HG03439 (cell line): ENCODE results near the gene KCNJ6.
"Not testable (repeated sequence)": the region's sequence is repeated elsewhere in the genome, so short reads cannot be mapped to it uniquely, and the experiment has no call there.

Experiments used
- ATAC-seq: cut with Tn5 transposase; IDR thresholded peaks from one replicate; pipeline ENCODE4 v1.9.1; 2021; ENCODE audit warnings: mild to moderate bottlenecking, moderate library complexity; ENCODE audit not compliant: unreplicated experiment

KCNJ6 gene

DNA sequence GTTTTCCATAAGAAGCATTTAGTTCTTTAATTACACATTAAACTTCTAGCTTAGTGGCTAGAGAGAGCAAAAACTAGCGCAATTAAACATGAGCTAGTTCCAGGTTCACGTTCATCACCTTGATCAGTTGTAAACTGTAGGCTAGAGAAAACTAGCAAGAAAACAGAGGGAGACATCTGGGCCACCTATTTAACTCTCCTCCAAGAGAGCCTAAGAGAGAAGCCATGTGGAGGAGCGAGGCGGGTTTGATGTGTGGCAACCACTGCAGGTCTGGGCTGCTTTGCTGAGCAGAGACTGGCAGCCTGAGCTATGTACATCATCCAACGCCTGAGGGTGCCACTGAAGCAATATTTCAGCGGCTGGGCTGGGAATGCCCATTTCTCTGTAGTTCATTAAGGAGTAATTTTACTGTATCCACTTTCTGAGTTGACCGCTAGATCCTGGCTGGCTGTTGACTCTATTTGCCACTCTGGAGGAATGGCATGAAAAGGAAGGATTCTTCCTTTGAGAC lies 296.7 kb downstream of the KCNJ6 start:
- ATAC-seq: no peak

DNA sequence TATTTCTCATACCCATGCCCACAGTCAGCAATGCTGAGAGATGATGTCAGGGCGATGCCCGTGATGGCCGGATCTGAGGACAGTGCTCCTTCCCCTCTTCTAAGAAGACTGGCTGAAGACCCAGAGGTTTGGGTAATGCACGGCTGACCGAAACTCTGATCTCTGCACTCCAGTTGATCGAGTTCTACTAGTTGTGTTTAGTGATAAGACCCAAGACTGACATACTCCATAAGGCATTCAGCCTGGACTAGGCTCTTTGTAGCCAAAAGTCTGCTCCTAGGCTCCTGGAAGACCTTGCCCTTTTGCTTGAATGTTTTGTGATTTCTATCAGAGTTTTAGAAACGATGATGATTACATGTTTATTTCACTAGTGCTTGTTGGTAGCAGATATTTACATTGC lies 298.2 kb downstream of the KCNJ6 start:
- ATAC-seq: no peak

- ATAC-seq: no peak
Measured at GRCh38 chr21:37615962-37616361, 300.3 kb downstream of the KCNJ6 start.

- no peak for ATAC-seq
Measured at GRCh38 chr21:37614351-37614875, 301.8 kb downstream of the KCNJ6 start.

DNA sequence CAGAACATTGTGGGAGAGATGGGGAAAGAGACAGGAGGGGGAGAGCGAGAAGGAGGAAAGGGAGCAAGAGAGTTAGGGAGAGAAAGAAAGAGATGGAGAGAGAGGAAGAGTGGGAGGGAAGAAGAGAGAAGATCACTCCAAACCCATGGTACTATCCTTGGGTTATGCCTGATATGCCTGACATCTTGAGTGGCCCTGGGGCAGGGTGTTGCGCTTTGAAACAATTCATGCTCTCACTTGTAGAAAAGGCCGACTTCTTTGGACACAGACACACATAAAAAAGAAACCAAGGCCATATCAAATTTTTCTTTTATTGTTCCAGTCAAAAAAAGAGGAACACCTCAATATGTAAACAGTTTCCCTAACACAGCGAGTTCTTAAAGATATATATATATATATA lies 309.2 kb downstream of the KCNJ6 start:
- no peak for ATAC-seq

DNA sequence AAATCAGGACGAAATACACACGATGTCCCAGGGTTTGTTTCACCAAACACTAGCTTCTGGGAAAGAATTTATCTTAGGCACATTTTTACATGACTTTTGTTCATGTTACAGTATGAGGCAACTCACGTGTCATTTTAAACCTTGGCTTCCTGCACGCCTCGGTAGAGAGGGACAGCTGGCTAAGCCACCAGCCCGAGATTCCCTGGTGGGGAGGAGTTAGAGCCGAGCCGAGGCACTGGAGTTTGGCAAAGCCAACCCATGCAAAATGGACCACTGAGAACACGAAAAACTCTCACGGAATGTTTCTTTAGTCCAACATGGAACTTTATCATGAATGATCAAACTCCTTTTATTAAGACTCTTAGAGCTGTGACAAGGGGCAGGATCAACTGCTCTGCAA lies 309.7 kb downstream of the KCNJ6 start:
- no peak for ATAC-seq

- no peak for ATAC-seq
Measured at GRCh38 chr21:37605006-37605405, 311.3 kb downstream of the KCNJ6 start.

GRCh38 chr21:37603129-37603528 lies 313.1 kb downstream of the KCNJ6 start:
- no peak for ATAC-seq

- ATAC-seq: no peak
Measured at GRCh38 chr21:37601915-37602314, 314.3 kb downstream of the KCNJ6 start.

DNA sequence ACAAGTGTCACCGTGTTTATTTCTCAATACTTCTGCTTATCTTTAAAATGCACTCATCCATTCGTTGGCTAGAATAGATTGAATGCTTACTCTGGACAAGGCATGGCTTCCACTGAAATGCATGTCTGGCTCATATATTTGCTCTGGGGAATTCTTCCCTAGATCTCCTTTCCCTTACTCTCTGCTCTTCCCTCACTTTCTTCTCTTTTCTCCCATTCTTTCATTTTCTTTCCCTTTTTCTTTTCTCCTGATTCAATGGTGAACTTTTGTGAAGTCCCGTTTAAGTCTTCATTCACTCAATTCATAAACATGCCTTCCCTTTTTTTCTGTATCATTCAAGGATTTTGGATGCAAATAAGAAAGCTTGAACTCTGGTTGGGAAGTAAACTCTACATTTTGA lies 315.2 kb downstream of the KCNJ6 start:
- ATAC-seq: no peak

GRCh38 chr21:37595944-37596343 lies 320.3 kb downstream of the KCNJ6 start:
- ATAC-seq: no peak

DNA sequence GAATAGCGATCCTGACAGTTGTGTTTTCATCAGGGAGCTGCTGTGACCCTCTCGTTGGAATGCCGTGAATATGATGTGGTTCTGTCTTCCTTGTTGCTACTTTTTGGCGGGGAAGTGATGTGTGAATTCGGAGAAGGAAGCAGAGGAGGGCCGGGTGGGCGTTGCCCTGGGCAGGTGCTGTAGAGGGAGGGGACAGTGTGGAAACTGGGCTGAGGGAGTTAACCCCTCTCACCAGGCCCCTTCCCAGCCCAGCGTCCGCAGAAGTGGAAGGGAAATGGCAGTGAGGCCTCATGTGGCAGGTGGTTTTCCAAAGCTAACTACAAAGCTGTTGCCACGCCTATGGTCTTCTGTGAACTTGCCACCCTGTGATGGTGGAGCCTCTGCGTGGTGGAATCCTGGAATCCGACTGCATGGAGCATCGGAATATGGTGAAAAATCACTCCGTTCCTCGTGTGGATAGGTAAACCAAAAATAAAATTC lies 321.7 kb downstream of the KCNJ6 start:
- no peak for ATAC-seq

GRCh38 chr21:37593740-37594471 lies 322.4 kb downstream of the KCNJ6 start:
- ATAC-seq: no peak

- ATAC-seq: no peak
Measured at GRCh38 chr21:37593015-37593414, 323.2 kb downstream of the KCNJ6 start.

DNA sequence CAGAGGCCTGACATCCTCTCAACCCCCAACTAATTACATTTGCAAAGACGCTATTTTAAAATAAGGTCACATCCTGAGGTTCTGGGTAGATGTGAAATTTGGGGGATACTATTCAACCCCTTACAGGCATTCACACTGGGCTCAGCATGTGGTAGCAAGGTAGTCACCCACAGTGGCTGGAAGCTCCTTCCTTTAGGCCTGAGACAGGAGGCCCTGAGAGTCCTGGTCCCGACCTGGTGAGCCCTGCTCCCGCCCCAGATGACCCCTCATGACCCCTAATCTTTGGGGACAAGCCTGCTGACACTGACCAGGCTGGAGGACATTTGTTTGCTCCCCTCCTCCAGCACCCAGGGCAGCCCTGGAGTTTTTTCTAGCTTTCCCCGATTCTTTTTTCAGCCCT lies 323.8 kb downstream of the KCNJ6 start:
- ATAC-seq: no peak

GRCh38 chr21:37591994-37592393 lies 324.3 kb downstream of the KCNJ6 start:
- ATAC-seq: not testable (repeated sequence)

DNA sequence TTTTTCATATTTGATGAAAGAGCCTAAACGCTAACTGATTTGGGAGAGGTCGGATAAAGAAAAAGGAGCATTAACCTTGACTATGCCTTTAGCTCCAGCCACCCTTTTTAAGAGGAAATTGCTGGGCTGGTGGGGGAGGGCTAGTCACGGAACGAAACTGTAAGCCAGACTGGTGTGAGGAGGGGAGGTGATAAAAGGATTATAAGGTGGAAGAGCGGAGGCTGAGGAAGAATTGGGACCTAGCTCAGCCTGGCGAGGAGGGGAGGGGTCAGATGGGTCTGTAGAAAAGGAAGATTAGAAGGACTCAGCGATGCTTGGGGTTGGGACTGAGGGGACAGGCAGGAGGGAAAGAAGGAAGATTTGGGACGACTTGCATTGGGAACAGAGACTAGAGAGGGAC lies 325.4 kb downstream of the KCNJ6 start:
- ATAC-seq: not testable (repeated sequence)

GRCh38 chr21:37588644-37589043 lies 327.6 kb downstream of the KCNJ6 start:
- not testable (repeated sequence) for ATAC-seq

DNA sequence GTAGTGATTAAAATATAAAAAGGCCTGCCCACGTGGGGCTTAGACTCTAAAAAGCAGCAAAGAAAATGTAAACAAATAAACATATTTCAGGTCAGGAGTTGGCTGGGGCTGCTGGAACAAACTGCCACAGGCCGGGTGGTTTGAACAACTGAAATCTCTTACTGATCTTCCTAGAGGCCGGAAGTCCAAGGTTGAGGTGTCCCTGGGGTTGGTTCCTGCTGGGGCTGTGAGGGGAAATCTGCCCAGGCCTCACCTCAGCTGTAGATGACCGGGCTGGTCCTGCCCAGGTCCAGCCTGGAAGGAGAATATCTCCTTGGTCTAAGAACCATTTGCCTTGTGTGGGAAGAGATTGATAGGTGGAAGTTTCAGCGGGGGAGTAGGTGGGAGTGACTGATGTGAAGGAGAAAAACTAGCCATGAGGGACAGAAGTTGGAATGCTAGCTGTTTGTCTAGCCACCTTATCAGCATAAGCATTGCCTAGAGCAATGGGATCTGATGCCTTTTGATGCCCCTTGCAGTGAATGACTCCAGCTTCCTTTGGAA lies 328.6 kb downstream of the KCNJ6 start:
- no peak for ATAC-seq

DNA sequence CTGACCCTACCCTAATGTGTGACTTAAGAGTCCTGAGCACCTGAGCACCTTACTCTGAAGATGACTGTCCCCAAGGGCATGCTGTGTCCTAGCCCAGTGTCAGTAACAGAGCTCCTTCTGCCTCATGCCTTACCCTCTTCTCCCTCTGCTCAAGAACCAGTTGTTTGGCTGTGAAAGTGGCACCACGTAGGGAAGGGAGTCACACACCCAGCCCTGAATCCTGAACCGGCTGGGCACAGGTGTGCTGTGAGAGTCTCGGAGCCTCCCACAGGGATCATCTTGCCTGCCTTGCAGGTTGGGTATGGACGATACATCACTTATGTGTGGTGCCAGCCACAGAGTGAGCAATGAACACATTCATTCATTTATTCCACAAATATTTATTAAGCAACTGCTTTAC lies 329.1 kb downstream of the KCNJ6 start:
- ATAC-seq: no peak

DNA sequence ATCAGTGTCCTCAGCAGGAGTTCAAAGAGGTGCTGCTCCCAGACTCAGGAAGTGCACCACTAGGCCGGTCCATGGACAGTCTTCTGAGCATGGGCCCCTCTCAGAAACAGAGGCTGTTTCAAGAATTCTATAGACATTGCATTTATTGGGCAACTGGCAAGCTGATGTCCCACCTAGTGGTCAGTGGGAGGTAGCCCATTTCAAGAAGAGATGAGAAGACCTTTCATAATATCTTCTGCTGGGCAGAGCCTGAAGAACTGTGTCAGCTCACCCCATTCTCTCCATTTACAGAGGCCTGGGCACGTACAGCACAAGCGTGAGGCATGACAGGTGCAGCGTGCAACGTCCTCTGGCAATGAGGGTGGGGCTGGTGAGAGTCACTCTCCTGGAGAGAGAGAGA lies 333.7 kb downstream of the KCNJ6 start:
- no peak for ATAC-seq

DNA sequence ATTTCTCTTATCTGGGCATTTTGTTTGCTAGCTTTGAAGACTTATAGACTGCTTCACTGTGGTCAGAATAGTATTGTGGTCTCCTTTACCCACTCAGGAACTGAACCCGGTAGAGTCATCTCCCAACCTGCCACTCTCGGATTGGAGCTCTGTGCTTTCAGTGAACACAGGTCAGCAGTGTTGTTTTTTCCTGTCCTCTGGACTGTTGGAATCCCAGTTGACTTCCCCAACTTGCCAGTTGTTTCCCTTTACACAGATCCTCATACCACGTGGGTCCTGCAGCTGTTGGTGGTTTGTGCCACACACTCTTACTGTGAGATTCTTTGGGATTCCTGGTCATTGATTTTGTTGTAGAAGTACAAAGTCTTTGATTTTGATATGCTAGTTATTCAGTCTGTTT lies 335.6 kb downstream of the KCNJ6 start:
- ATAC-seq: no peak
